ENCODE data around the gene ACP5.
"Not testable (repeated sequence)": the region's sequence is repeated elsewhere in the genome, so short reads cannot be mapped to it uniquely, and the experiment has no call there.

ACP5 gene

GRCh38 chr19:11578258-11579142, 1.1 kb upstream of the ACP5 start:
- TF ChIP-seq CTCF (conservative IDR thresholded peaks at IDR 0.05) (no peak), ZFX (IDR thresholded peaks at IDR 0.05) (no peak)
- H3K27ac ChIP-seq, result no peak overlapping the region

GRCh38 chr19:11576227-11576626, 1.2 kb downstream of the ACP5 start:
- H3K27ac ChIP-seq, result no peak overlapping the region
- TF ChIP-seq ZFX (IDR thresholded peaks at IDR 0.05) (no peak), CTCF (conservative IDR thresholded peaks at IDR 0.05) (no peak)

GRCh38 chr19:11574689-11575088, 2.8 kb downstream of the ACP5 start:
- no peak overlapping the region for H3K27ac ChIP-seq
- TF ChIP-seq CTCF (conservative IDR thresholded peaks at IDR 0.05), result no peak

- H3K27ac ChIP-seq, result not testable (repeated sequence)
Observed at GRCh38 chr19:11573763-11574162, 3.7 kb downstream of the ACP5 start.

- H3K27ac ChIP-seq, result not testable (repeated sequence)
Observed at GRCh38 chr19:11573354-11573753, 4.1 kb downstream of the ACP5 start.

GRCh38 chr19:11570039-11570462, 7.4 kb downstream of the ACP5 start:
- H3K27ac ChIP-seq, result no peak overlapping the region

GRCh38 chr19:11566164-11566563, 11.3 kb downstream of the ACP5 start:
- no peak overlapping the region for H3K27ac ChIP-seq
- TF ChIP-seq CTCF (conservative IDR thresholded peaks at IDR 0.05) (no peak), ZFX (IDR thresholded peaks at IDR 0.05) (no peak)

More at GRCh38 chr19:11570039-11570462, 7.4 kb downstream of the ACP5 start:
- TF ChIP-seq CTCF (conservative IDR thresholded peaks at IDR 0.05) (no peak), ZFX (IDR thresholded peaks at IDR 0.05) (no peak)

- not testable (repeated sequence) for H3K27ac ChIP-seq
Observed at GRCh38 chr19:11565649-11565980, 11.8 kb downstream of the ACP5 start.

- not testable (repeated sequence) for H3K27ac ChIP-seq
Observed at GRCh38 chr19:11564082-11564807, 13.2 kb downstream of the ACP5 start.

Measured in C4-2B (cell line).